IPS-18c (cell line): ENCODE results near the gene TARM1.
A peak's percentile ranks its signal among the peaks of the same experiment; 100 is the strongest.

ENCODE experiments used
- H3K4me3 ChIP-seq: 2 replicates; pipeline ENCODE4 v1.7.0; 2013; ENCODE audit warnings: low read depth, mild to moderate bottlenecking, low read length, moderate library complexity; ENCODE audit not compliant: insufficient read depth
- H3K9me3 ChIP-seq: one replicate; pipeline ENCODE4 v1.6.1; 2013; ENCODE audit warnings: mild to moderate bottlenecking, low read length, moderate library complexity; ENCODE audit not compliant: control insufficient read depth, insufficient read depth

Gene TARM1

DNA sequence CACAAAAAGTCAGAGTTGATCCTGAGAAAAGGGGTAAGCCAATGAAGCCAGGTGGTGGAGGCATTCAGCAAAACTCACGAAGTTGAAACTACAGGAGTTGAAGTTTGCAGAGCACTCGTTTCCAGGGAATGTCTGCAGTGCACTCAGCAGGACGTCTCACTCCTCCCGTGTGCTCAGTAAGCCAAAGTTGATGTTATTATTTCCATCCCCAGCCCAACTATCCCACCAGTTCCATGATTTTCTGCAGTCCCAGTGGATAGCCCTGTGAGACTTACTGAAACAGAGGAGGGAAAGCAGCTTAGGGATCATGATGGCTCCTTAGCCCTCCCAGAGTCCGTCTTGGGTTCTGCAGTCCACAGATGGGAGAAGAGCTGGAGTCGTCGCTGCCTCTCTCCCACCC is at the start of gene TARM1:
Gene TARM1 (minus strand): TSS at position 334 of the 400 bp plus-strand sequence. CDS start 25 bp downstream, at position 309.
- no peaks in the 10 kb centered on the region for H3K9me3 ChIP-seq
- H3K4me3 ChIP-seq, result no peak within 1 kb of the TSS

DNA sequence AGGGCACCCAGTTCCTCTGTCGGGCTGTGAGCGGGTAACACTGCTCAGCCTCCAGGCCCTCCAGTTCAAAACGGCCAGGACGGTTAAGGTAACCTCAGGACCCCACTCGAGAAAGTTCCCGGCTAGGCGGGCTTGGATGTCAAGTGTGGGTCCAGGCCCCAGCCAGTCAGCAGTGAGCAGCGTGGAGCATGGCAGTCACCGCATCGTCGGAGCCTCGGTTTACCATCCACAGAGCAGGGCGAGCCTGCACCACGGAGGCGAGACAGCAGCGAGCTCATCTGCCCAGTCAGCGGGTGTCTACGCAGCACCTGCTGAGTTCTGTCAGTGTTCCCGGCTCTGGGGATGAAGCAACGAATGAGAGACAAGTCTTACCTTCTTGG is 48.4 kb upstream of the TARM1 start:
- H3K9me3 ChIP-seq, result peaks cover 2% of the 10 kb centered on the region
- H3K4me3 ChIP-seq, result no peak overlapping the region

DNA sequence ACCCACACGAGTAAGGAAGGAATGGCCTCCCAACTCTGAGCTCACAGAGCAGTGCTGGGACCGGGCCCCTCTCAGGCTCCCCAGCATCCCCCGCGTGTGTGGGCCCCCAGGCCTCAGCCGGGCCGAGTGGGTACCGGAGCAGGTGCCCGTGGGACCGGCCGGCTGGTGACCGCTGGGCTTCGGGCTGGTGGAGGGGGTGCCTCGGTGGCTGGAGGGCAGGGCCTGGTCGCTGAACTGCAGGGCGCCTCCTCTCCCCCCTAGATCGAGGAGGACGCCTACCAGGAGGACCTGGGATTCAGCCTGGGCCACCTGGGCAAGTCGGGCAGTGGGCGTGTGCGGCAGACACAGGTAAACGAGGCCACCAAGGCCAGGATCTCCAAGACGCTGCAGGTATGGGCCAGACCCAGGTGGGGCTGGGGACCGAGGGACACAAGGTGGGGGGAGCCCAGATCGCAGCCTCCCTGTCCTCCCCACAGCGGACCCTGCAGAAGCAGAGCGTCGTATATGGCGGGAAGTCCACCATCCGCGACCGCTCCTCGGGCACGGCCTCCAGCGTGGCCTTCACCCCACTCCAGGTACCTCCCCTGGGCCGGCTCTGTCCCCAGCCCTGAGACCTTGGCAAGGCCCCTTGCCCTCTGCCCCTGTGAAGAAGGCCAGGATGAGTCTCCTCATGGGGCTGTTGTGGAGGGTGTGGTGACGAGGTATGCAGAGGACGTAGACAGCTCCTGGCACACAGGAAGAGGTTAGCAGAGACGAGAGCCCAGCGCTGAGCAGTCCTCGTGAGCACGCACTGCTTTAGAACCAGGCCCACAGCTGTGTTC is 47.8 kb upstream of the TARM1 start:
- H3K9me3 ChIP-seq, result peaks cover 2% of the 10 kb centered on the region

DNA sequence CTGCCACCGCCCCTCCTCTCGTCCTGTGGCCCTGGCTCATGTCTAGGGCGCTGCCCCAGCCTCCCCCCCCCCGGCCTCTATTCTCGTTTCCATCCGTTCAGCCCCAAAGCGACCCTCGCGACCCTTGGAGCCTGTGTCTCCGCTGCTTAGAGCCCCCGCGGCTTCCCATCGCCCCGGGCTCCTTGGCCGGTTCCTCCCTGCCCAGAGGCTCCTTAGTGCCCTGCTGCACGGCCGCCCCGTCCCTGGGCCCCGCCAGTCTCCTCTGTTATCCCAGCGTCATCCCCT is 47.2 kb upstream of the TARM1 start:
- Histone ChIP-seq H3K9me3 (peaks cover 2% of the 10 kb centered on the region), H3K4me3 (no peak overlapping the region)

More for the DNA sequence above, 47.8 kb upstream of the TARM1 start:
- H3K4me3 ChIP-seq, result no peak overlapping the region

DNA sequence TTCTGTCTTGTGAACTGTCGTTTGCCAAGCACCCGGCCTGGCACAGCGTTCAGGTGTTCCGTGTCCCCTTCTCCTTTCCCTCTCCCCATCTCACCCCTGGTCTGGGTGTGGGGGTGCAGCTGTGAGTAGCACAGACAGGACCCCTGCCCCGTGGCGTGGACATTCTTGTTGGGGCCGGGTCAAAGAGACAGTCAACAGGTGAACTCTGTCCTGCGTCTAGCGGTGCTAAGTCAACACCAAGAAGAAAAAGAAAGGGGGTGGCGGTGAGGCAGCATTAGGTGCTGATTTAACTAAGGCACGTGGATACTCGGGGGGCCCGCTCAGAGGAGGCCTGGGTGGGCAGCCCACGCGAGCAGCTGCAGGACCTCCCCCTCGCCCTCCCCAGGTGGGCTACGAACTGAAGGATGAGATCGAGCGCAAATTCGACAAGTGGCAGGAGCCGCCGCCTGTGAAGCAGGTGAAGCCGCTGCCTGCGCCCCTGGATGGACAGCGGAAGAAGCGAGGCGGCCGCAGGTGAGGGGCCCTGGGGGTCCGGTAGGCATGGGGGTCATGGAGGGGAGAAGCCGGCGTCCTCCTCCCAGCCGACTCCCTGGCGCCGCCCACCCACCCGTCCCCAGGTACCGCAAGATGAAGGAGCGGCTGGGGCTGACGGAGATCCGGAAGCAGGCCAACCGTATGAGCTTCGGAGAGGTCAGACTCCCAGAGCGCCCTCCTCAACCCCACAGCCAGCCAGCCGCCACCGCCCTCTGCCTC is 46.7 kb upstream of the TARM1 start:
- H3K4me3 ChIP-seq, result no peak overlapping the region
- no peaks in the 10 kb centered on the region for H3K9me3 ChIP-seq

DNA sequence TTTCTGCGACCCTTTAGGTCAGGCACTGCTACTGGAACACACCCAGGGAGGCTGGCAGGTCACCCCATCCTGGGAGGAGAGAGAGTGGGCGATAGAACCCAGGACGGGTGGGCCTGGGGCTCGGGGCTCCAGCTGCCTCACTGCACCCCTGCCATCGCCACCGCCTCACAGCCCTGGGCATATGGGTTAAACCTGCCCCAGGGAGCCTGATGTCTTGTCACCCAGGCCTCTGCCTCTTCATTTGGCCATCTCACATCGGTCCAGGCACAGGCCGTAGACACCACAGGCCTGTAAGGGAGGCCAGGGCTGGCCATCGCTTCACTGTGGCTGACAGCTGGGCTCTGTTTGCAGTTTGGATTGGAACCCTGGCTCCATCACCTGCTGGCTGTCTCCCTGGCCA is 44.5 kb upstream of the TARM1 start:
- Histone ChIP-seq H3K4me3 (no peak overlapping the region), H3K9me3 (no peaks in the 10 kb centered on the region)

DNA sequence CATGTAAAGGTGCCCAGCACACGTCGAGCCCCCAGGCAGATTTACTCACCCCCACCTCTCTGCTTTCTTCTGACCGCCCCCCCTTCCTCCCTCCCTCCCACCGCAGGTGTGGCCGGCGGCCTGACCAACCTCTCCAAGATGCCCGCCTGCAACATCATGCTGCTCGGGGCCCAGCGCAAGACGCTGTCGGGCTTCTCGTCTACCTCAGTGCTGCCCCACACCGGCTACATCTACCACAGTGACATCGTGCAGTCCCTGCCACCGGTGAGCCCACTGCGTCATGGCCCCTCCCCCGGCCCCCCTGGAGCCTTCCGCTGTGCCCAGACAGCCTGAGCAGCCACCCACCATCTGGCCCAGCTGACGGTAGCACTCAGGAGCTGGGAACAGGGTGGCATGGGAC is 43.2 kb upstream of the TARM1 start:
- H3K4me3 ChIP-seq, result no peak overlapping the region
- no peaks in the 10 kb centered on the region for H3K9me3 ChIP-seq

DNA sequence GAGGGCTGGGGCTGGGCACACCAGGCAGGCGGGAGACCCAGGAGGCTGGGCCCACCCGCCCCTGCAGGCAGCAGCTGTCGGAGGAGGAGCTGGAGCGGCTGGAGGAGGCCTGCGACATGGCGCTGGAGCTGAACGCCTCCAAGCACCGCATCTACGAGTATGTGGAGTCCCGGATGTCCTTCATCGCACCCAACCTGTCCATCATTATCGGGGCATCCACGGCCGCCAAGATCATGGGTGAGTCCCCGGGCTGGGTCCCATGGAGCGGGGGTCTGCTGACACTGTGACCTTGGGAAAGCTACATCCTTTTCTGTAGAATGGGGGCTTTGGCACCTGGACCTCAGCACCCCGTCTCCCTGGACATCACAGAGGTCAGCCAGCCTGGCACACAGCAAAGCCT is 42.5 kb upstream of the TARM1 start:
- no peak overlapping the region for H3K4me3 ChIP-seq
- H3K9me3 ChIP-seq, result no peaks in the 10 kb centered on the region

DNA sequence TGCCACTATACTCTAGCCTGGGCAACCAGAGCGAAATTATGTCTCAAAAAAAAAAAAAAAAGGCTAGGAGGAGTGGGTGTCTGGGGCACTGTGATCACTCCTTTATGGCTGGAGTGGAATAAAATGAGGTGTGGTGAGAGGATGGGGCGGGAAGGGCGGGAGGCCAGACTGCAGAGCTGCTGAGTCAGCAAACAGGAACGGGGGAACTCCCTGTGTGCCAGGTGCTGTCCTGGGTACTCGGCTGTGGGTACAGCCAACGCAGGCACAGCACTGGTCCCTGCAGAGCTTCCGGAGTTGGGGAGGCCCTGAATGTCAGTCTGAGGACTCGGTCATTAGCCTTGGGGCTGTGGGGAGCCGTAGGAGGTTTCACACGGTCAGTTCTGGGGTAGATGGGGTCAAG is 40.1 kb upstream of the TARM1 start:
- H3K4me3 ChIP-seq, result no peak overlapping the region
- no peaks in the 10 kb centered on the region for H3K9me3 ChIP-seq

DNA sequence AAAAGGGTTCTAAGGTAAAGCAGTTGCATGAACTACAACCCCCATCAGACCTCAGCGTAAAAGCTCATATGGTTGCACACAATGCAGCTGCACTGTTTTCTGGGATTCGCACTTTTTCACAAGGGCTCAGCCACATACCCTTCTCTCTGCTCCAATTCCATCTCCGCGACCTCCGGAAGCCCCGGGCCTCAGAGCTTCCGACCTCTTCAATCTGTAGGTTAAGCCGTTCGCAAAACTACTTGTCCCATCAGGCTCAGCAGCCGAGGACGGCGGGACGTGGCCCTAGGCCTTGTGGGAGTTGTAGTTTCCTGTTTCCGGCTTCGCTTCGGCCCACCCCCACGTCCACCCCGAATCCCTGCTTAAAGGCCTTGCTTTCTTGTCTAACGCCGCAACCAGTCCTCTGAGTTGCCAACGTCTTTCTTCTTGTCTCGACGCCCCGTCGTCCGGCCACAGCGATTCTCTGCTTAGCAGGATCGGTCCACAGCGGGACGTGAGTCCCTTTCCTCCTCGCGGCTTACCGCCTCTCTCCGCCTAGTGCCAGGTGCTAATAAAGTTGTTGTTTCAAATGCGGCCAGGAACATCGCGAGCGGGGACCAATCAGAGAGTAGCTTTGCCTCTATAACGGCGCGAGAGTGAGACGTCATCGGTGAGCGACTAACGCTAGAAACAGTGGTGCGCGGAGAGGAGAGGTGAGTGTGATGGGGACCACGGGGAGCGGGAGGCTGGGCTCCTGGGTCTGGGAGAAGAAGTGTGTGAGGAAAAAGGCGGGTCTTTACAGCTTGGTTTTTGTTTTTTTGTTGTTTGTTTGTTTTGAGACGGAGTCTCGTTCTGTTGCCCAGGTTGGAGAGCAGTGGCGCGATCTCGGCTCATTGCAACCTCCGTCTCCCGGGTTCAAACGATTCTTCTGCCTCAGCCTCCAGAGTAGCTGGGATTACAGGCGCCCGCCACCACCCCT is 34.2 kb upstream of the TARM1 start, which contains the start of the genes PRPF31 and TFPT:
Gene PRPF31 (plus strand): TSS at position 646 of the 955 bp plus-strand sequence. CDS start 2,525 bp downstream, outside the sequence.
Gene TFPT (minus strand): TSS at position 549 of the 955 bp plus-strand sequence. CDS start 388 bp downstream, at position 161.
- Histone ChIP-seq H3K4me3 (peak within 1 kb of the TSS; percentile 87), H3K9me3 (no peaks in the 10 kb centered on the region)

DNA sequence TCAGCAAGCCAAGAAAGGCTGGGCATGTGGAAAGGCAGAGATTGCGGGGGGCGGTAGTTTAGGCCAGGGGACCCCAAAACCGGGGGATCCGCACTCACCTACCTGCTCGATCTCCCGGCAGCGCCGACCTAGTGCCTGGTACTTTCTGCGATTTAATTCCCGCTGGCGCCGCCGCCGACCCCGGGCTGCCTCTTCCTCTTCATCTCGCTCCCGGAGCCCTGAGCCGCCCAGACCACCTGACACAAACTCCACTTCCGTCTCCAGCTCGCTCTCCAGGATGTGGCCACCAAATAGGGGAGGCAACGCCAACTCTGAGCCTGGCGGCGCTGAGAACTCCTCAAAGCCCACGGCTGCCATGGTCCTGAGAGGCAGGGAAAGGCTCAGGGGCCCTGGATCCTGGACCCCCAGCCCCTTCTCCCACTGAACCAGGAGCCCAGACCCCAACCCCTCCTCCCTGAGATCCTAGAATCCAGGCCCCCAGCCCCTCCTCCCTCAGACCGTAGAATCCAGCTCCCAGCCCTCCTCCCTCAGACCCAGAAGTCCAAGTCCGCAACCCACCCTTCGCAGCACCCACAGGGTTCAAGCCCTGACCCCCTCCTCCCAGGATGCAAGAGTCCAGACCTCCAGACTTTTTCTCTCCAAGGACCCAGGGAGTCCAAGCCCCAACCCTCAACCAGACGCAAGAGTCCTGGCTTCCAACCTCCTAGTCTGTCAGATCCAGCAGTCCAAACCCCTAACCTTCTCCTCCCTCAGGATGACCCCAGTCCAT is 33.4 kb upstream of the TARM1 start:
- Histone ChIP-seq H3K9me3 (no peaks in the 10 kb centered on the region), H3K4me3 (peak overlapping the region; percentile 87)

DNA sequence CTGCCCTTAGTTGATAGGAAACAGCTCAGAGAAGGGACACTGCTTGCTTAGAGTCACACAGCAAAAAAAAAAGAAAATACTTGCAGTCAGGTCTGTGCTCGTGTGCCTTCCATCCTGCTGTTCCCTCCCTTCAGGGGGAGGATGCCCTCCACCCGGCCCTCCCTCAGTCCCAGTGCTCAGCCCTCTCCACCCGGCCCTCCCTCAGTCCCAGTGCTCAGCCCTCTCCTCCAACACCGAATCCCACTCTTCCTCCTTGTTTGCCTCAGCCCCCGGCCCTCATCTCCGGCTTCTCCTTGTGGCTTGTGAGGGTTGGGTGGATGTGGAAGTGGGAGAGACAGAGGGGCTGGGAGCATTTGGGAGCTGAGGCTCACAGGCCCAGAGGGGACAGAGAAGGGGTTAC is 28.5 kb upstream of the TARM1 start:
- no peak overlapping the region for H3K4me3 ChIP-seq
- no peaks in the 10 kb centered on the region for H3K9me3 ChIP-seq

DNA sequence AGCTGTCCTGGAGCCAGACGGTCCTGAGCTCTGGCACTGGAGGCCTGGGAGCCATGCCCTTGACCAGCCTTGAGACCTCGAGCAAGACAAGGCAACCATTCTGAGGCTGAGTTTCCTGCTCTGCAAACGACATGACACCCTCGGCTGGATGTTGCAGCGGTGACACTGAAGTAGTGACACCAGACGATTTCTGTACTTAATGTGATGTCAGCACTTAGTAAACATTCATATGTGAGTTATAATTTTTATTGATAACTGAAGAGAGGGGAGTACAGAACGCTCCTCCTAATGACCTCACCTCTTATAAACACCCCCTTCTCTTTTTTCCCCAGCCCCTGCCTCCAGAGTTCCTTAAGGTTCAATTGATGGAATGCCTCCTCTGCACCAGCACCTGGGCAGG is 27.3 kb upstream of the TARM1 start:
- Histone ChIP-seq H3K4me3 (no peak overlapping the region), H3K9me3 (no peaks in the 10 kb centered on the region)

DNA sequence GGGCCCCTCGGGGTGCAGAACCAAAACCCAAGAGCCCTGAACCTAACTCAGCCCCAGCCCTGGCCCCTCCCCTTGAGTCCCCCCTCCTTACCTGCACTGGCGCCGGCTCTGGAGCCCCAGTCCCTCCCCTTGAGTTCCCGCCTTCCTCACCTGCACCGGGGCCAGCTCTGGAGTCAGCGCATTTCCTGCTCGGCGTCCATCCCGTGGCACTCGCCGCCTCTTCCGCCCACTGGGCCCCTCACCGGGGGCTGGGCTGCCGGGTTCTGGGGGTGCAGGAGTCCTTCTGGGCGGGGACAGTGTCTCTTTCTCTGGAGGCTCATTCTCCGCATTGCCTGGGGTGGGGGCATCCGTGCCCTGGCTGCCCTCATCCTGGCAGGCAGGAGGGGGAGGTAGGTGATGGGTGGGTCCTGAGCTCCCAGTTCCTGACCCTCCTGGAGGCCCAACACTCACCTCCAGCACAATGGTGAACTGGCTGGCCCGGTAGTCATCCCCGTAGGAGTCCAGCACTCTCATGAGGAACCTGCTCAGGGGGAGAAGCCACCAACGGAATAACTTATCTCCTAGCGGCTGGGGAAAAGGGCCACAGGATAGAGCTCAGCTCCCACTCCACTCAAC is 26.8 kb upstream of the TARM1 start:
- H3K9me3 ChIP-seq, result no peaks in the 10 kb centered on the region
- H3K4me3 ChIP-seq, result no peak overlapping the region

DNA sequence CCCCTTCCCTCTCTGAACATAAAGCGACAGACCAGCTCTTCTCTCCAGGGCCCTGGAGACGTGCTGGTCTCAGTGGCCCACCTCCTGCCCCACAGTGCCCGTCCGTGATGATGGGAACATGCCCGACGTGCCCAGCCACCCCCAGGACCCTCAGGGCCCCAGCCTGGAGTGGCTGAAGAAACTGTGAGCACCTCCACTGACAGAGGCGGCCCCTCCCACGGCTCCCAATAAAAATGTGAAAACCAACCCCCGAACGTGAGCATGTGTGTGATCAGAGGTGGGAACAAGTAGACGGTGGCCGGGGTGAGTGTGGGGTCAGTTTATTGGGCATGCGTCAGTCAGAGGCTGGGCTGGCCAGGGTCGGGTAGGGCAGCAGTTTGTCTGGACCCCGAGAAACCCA is 25.6 kb upstream of the TARM1 start:
- Histone ChIP-seq H3K9me3 (no peaks in the 10 kb centered on the region), H3K4me3 (no peak overlapping the region)

DNA sequence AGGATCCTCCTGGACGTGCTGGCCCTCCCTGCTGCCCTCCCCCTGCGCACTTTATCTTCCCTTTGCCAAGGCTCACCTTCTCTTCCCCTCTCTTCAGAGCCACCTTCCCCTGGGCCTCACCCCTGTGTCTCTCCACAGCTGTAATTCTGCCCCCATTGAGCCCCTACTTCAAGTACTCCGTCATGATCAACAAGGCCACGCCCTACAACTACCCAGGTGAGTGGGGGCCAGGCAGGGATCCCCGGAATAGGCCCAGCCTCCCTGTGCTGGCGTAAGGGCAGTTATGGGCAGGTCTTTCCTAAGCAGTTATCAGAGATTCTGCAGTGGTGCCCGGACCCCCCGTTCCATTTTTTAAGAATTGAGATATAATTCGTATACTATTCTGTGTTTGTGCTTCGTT is 24.6 kb upstream of the TARM1 start:
- no peaks in the 10 kb centered on the region for H3K9me3 ChIP-seq
- H3K4me3 ChIP-seq, result no peak overlapping the region
